IPS DF 6.9 (cell line): Measurements from ENCODE around the gene KIF3A.

Experiments
- DNase-seq: peaks from one replicate; pipeline ENCODE4 v3.0.0-alpha.2; 2013; ENCODE audit warnings: low read depth, low spot score
- H3K27ac ChIP-seq: one replicate; pipeline ENCODE4 v1.5.1; 2013; ENCODE audit warnings: low read length, control low read depth
- H3K27me3 ChIP-seq: 2 replicates; pipeline ENCODE4 v1.6.1; 2013; ENCODE audit warnings: mild to moderate bottlenecking, low read length; ENCODE audit not compliant: control insufficient read depth, insufficient read depth
- H3K36me3 ChIP-seq: 2 replicates; pipeline ENCODE4 v1.6.1; 2013; ENCODE audit warnings: low read length; ENCODE audit not compliant: control insufficient read depth, insufficient read depth
- H3K4me1 ChIP-seq: 2 replicates; pipeline ENCODE4 v1.6.1; 2013; ENCODE audit warnings: low read length; ENCODE audit not compliant: control insufficient read depth, insufficient read depth
- H3K4me3 ChIP-seq: 2 replicates; pipeline ENCODE4 v1.5.1; 2013; ENCODE audit warnings: mild to moderate bottlenecking, low read length
- H3K9me3 ChIP-seq: 2 replicates; pipeline ENCODE4 v1.6.1; 2013; ENCODE audit warnings: low read length, inconsistent platforms; ENCODE audit not compliant: control insufficient read depth, insufficient read depth
- WGBS: extraction: QIAGEN DNeasy Blood & Tissue Kit; methylation state at CpG from one replicate; pipeline ENCODE4 v1.1.7; 2013; ENCODE audit warnings: mixed read lengths, missing lambda C conversion rate; ENCODE audit not compliant: insufficient read length, insufficient coverage; 5-methylcytosine and 5-hydroxymethylcytosine counted together

KIF3A gene

GRCh38 chr5:132669455-132669820 lies 67.9 kb downstream of the KIF3A start:
- no CpG with 5 or more reads among the region's 7 CpGs for WGBS
- peaks cover 1% of the 10 kb centered on the region; the same call in 1 of the 2 replicates for H3K4me1 ChIP-seq

GRCh38 chr5:132668706-132669454 lies 68.5 kb downstream of the KIF3A start:
- no peaks in the 10 kb centered on the region for H3K27me3 ChIP-seq
- no peak for DNase-seq
- peaks cover 1% of the 10 kb centered on the region; the same call in 1 of the 2 replicates for H3K4me1 ChIP-seq

More at GRCh38 chr5:132669455-132669820, 67.9 kb downstream of the KIF3A start:
- DNase-seq: no peak
- Histone ChIP-seq H3K27me3 (no peaks in the 10 kb centered on the region), H3K9me3 (no peaks in the 10 kb centered on the region), H3K36me3 (no peaks in the 10 kb centered on the region), H3K27ac (no peak overlapping the region), H3K4me3 (no peak overlapping the region)

GRCh38 chr5:132667761-132668705 lies 69.3 kb downstream of the KIF3A start:
- no CpG with 5 or more reads among the region's 22 CpGs for WGBS
- Histone ChIP-seq H3K27me3 (no peaks in the 10 kb centered on the region), H3K36me3 (no peaks in the 10 kb centered on the region), H3K9me3 (no peaks in the 10 kb centered on the region), H3K4me3 (no peak overlapping the region), H3K4me1 (peaks cover 1% of the 10 kb centered on the region; the same call in 1 of the 2 replicates), H3K27ac (no peak overlapping the region)
- no peak for DNase-seq

More at GRCh38 chr5:132668706-132669454, 68.5 kb downstream of the KIF3A start:
- H3K4me3 ChIP-seq: no peak overlapping the region
- no peak overlapping the region for H3K27ac ChIP-seq
- H3K36me3 ChIP-seq: no peaks in the 10 kb centered on the region
- H3K9me3 ChIP-seq: no peaks in the 10 kb centered on the region
- no CpG with 5 or more reads among the region's 14 CpGs for WGBS

- Histone ChIP-seq H3K27me3 (no peaks in the 10 kb centered on the region), H3K9me3 (no peaks in the 10 kb centered on the region), H3K27ac (no peak overlapping the region), H3K4me3 (no peak overlapping the region), H3K36me3 (no peaks in the 10 kb centered on the region), H3K4me1 (peaks cover 1% of the 10 kb centered on the region; the same call in 1 of the 2 replicates)
- DNase-seq: no peak
- WGBS: no CpG with 5 or more reads among the region's 10 CpGs
These were observed 70.0 kb downstream of the KIF3A start for GRCh38 chr5:132667309-132667708.

- peaks cover 1% of the 10 kb centered on the region; the same call in 1 of the 2 replicates for H3K4me1 ChIP-seq
- no peak overlapping the region for H3K27ac ChIP-seq
- no peaks in the 10 kb centered on the region for H3K27me3 ChIP-seq
- no peaks in the 10 kb centered on the region for H3K9me3 ChIP-seq
- no peaks in the 10 kb centered on the region for H3K36me3 ChIP-seq
- no peak for DNase-seq
- H3K4me3 ChIP-seq: no peak overlapping the region
- no CpG with 5 or more reads among the region's 16 CpGs for WGBS
These were observed 70.8 kb downstream of the KIF3A start for GRCh38 chr5:132666310-132667123.

- DNase-seq: no peak
- no peaks in the 10 kb centered on the region for H3K9me3 ChIP-seq
These were observed 71.7 kb downstream of the KIF3A start for GRCh38 chr5:132665574-132666080.

GRCh38 chr5:132664696-132665209 lies 72.6 kb downstream of the KIF3A start:
- no CpG with 5 or more reads among the region's 9 CpGs for WGBS
- H3K27ac ChIP-seq: no peak overlapping the region
- DNase-seq: no peak

More at GRCh38 chr5:132665574-132666080, 71.7 kb downstream of the KIF3A start:
- Histone ChIP-seq H3K4me3 (no peak overlapping the region), H3K36me3 (no peaks in the 10 kb centered on the region), H3K27ac (no peak overlapping the region), H3K4me1 (peaks cover 1% of the 10 kb centered on the region; the same call in 1 of the 2 replicates), H3K27me3 (no peaks in the 10 kb centered on the region)
- WGBS: no CpG with 5 or more reads among the region's 21 CpGs

GRCh38 chr5:132663771-132664695 lies 73.3 kb downstream of the KIF3A start:
- Histone ChIP-seq H3K27me3 (no peaks in the 10 kb centered on the region), H3K36me3 (no peaks in the 10 kb centered on the region), H3K9me3 (no peaks in the 10 kb centered on the region), H3K4me1 (no peaks in the 10 kb centered on the region), H3K4me3 (no peak overlapping the region), H3K27ac (no peak overlapping the region)
- no peak for DNase-seq
- WGBS: no CpG with 5 or more reads among the region's 13 CpGs

More at GRCh38 chr5:132664696-132665209, 72.6 kb downstream of the KIF3A start:
- Histone ChIP-seq H3K36me3 (no peaks in the 10 kb centered on the region), H3K4me1 (no peaks in the 10 kb centered on the region), H3K4me3 (no peak overlapping the region), H3K27me3 (no peaks in the 10 kb centered on the region), H3K9me3 (no peaks in the 10 kb centered on the region)
